Liver (tissue), 9 donors: ENCODE data around the gene EXOC7. TPM values are rescaled to one million over a fixed set of nuclear protein-coding genes. Genes with fewer than 3 reads are reported as not detected.

ENCODE experiments used
- DNase-seq: peaks from one replicate; pipeline ENCODE4 v3.0.0-alpha.2; 2017; ENCODE audit warnings: low spot score
- H3K27ac ChIP-seq, 2 donors: one replicate each; pipeline ENCODE4 v1.7.0; 2013; ENCODE audit warnings: inconsistent platforms in 2 of 2, low read length in 2 of 2, control low read depth in 1 of 2, low read depth in 1 of 2, mild to moderate bottlenecking in 1 of 2
- H3K27me3 ChIP-seq, 4 donors: one replicate each; pipeline versions ENCODE4 v1.6.1 to v1.7.0; 2013; ENCODE audit warnings: low read length in 3 of 4, inconsistent platforms in 1 of 4, mild to moderate bottlenecking in 1 of 4, moderate library complexity in 1 of 4; ENCODE audit not compliant: control insufficient read depth in 4 of 4, insufficient read depth in 4 of 4
- H3K36me3 ChIP-seq, 4 donors: one replicate each; pipeline versions ENCODE4 v1.6.1 to v1.7.0; 2013; ENCODE audit warnings: low read length in 3 of 4, mild to moderate bottlenecking in 3 of 4, low read depth in 1 of 4, moderate library complexity in 1 of 4; ENCODE audit not compliant: control insufficient read depth in 4 of 4, insufficient read depth in 3 of 4
- H3K4me1 ChIP-seq, 4 donors: one replicate each; pipeline versions ENCODE4 v1.6.1 to v1.7.0; 2013; ENCODE audit warnings: low read length in 3 of 4, mild to moderate bottlenecking in 3 of 4, moderate library complexity in 1 of 4; ENCODE audit not compliant: control insufficient read depth in 4 of 4, insufficient read depth in 4 of 4
- H3K4me3 ChIP-seq, 3 donors: one replicate each; pipeline versions ENCODE4 v1.6.1 to v1.7.0; 2013; ENCODE audit warnings: low read length in 3 of 3, control low read depth in 1 of 3, low read depth in 1 of 3, mild to moderate bottlenecking in 1 of 3
- H3K9ac ChIP-seq, 2 donors: one replicate each; pipeline ENCODE4 v1.7.0; 2013; ENCODE audit warnings: low read length in 2 of 2, mild to moderate bottlenecking in 2 of 2, moderate library complexity in 2 of 2, control low read depth in 1 of 2, low read depth in 1 of 2
- H3K9me3 ChIP-seq, 4 donors: one replicate each; pipeline versions ENCODE4 v1.6.1 to v1.7.0; 2013; ENCODE audit warnings: low read length in 3 of 4; ENCODE audit not compliant: control insufficient read depth in 4 of 4
- FOXA1 ChIP-seq: IDR thresholded peaks from 2 replicates; pipeline ENCODE4 v1.6.1; 2016; ENCODE audit warnings: antibody characterized with exemption
- FOXA2 ChIP-seq: IDR thresholded peaks from 2 replicates; pipeline ENCODE4 v1.6.1; 2016; ENCODE audit warnings: antibody characterized with exemption
- GABPA ChIP-seq, 2 donors: IDR thresholded peaks in 1 of 2; conservative IDR thresholded peaks in 1 of 2; 2 replicates each; pipeline ENCODE4 v1.6.1; 2016; ENCODE audit warnings: antibody characterized with exemption in 2 of 2, mild to moderate bottlenecking in 1 of 2, moderate library complexity in 1 of 2
- HNF4G ChIP-seq: IDR thresholded peaks from 2 replicates; pipeline ENCODE4 v1.6.1; 2016; ENCODE audit warnings: antibody characterized with exemption
- RAD21 ChIP-seq, 2 donors: IDR thresholded peaks; 2 replicates each; pipeline ENCODE4 v1.6.1; 2016; ENCODE audit warnings: antibody characterized with exemption in 2 of 2, mild to moderate bottlenecking in 2 of 2
- RXRA ChIP-seq, 2 donors: IDR thresholded peaks; 2 replicates each; pipeline ENCODE4 v1.6.1; 2017 to 2018; ENCODE audit warnings: antibody characterized with exemption in 2 of 2, mild to moderate bottlenecking in 1 of 2
- TAF1 ChIP-seq: conservative IDR thresholded peaks from 2 replicates; pipeline ENCODE4 v1.6.1; 2016; ENCODE audit warnings: antibody characterized with exemption, mild to moderate bottlenecking
- YY1 ChIP-seq: IDR thresholded peaks from 2 replicates; pipeline ENCODE4 v1.6.1; 2016; ENCODE audit warnings: antibody characterized with exemption, mild to moderate bottlenecking
- WGBS: extraction: QIAGEN DNeasy Blood & Tissue Kit; methylation state at CpG from one replicate; pipeline ENCODE4 v1.1.7; 2013; 5-methylcytosine and 5-hydroxymethylcytosine counted together
- polyA plus RNA-seq, 2 donors: library from polyadenylated mRNA; stranded (reverse) in 1 of 2; unstranded in 1 of 2; fragments of 200-250 nt in 1 of 2; fragments of >200 nt in 1 of 2; fragmentation: Nextera tagmentation in 1 of 2; extraction: Ambion mirVana in 1 of 2; gene quantifications; one replicate each; pipeline versions ENCODE4 v1.2.1 to v1.2.3, GENCODE V29; 2013 to 2015
- total RNA-seq, 2 donors: library from RNA; depleted of rRNA; stranded (reverse); fragments of >200 nt; gene quantifications; one replicate each; pipeline ENCODE4 v1.2.3, GENCODE V29; 2014
- TF ChIP-seq, protein P1 (sequence below): fragments of 150-350 bp; IDR thresholded peaks from 2 replicates; pipeline ENCODE4 v1.5.1; 2017; ENCODE audit warnings: improper control_type of control experiment, low read depth, low read length; ENCODE audit not compliant: missing input control
- TF ChIP-seq, protein P2 (sequence below): IDR thresholded peaks from 2 replicates; pipeline ENCODE4 v1.6.1; 2016; ENCODE audit warnings: antibody characterized with exemption
- donor health status: healthy.
- donor health status: healthy.
- donor health status: healthy.
- donor health status: healthy.
- donor health status: healthy.

The EXOC7 gene
- total and polyA plus RNA-seq, 4 donors, result 28.0 to 64.8 (median 38.2) TPM

DNA sequence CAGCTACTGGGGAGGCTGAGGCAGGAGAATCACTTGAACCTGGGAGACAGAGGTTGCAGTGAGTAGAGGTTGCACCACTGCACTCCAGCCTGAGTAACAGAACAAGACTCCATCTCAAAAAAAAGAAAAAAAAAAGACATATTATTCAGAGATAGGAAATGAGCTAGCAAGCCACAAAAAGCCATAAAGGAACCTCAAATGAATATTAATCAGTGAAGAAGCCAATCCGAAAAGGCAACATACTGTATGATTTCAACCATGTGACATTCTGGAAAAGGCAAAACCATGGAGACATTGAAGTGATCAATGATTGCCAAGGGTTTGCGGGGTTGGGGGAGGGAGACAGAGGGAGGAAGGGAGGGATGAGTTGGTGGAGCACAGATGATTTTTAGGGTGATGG lies 8.4 kb upstream of the EXOC7 start:
- H3K4me1 ChIP-seq, result no peaks in the 10 kb centered on the region
- TF ChIP-seq, protein P1, sequence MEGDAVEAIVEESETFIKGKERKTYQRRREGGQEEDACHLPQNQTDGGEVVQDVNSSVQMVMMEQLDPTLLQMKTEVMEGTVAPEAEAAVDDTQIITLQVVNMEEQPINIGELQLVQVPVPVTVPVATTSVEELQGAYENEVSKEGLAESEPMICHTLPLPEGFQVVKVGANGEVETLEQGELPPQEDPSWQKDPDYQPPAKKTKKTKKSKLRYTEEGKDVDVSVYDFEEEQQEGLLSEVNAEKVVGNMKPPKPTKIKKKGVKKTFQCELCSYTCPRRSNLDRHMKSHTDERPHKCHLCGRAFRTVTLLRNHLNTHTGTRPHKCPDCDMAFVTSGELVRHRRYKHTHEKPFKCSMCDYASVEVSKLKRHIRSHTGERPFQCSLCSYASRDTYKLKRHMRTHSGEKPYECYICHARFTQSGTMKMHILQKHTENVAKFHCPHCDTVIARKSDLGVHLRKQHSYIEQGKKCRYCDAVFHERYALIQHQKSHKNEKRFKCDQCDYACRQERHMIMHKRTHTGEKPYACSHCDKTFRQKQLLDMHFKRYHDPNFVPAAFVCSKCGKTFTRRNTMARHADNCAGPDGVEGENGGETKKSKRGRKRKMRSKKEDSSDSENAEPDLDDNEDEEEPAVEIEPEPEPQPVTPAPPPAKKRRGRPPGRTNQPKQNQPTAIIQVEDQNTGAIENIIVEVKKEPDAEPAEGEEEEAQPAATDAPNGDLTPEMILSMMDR, result no peak
- TF ChIP-seq HNF4G (no peak), FOXA1 (no peak), RAD21 (IDR thresholded peaks at IDR 0.05) (no peak)
- no peak for DNase-seq
- no peak overlapping the region for H3K4me3 ChIP-seq
- H3K27me3 ChIP-seq, result no peaks in the 10 kb centered on the region
- H3K9me3 ChIP-seq, result no peaks in the 10 kb centered on the region
- WGBS, result 87% methylated on average over 2 of the region's 2 CpGs
- no peak overlapping the region for H3K27ac ChIP-seq
- H3K9ac ChIP-seq, result no peak overlapping the region
- H3K36me3 ChIP-seq, result no peaks in the 10 kb centered on the region

DNA sequence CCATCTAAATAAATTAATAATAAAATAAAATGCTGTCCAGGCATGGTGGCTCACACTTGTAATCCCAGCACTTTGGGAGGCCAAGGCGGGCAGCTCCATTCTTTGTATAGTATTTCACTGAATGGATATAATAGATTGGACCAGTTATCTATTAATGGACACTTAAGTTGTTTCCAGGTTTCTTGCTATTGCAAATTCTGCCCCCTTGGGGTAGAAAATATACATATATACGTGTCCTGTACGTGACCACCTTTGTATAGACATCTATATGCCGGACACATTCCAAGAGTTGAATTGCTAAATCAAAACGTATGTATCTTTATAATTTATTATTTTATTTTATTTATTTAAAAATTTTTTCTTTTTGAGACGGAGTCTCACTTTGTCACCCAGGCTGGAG lies 3.9 kb upstream of the EXOC7 start:
- WGBS, result 85% methylated on average over 6 of the region's 6 CpGs
- H3K9ac ChIP-seq, result no peak overlapping the region

DNA sequence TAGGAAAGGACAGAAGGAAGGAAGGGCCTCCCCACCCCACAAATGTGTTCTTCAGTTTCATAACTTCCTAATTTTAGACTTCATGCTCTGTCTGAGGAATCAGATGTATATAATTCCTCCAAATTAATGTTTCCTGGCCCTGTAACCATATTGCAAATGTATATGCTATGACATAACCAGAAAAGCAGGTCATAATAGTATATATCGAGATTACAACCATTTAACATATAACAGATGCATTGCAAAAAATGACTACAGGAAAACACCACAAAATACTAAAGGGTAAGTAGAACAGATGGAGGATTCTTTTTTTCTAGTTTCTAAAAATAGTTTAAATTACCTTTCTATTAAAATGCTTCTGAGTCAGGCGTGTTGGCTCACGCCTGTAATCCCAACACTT lies 3.1 kb upstream of the EXOC7 start:
- TF ChIP-seq GABPA (IDR thresholded peaks at IDR 0.05 in 1 of 2, conservative IDR thresholded peaks at IDR 0.05 in 1 of 2) (no peak), RAD21 (IDR thresholded peaks at IDR 0.05) (no peak), RXRA (IDR thresholded peaks at IDR 0.05) (no peak), FOXA2 (no peak)
- 84% methylated on average over 3 of the region's 3 CpGs for WGBS

More for the DNA sequence above, 3.9 kb upstream of the EXOC7 start:
- Histone ChIP-seq H3K9me3 (no peaks in the 10 kb centered on the region), H3K27ac (no peak overlapping the region), H3K27me3 (no peaks in the 10 kb centered on the region), H3K4me3 (no peak overlapping the region), H3K36me3 (no peaks in the 10 kb centered on the region), H3K4me1 (peaks cover 3 to 13% (median 6%) of the 10 kb centered on the region in 4 donors)
- no peak for DNase-seq
- no peak for TF ChIP-seq HNF4G

DNA sequence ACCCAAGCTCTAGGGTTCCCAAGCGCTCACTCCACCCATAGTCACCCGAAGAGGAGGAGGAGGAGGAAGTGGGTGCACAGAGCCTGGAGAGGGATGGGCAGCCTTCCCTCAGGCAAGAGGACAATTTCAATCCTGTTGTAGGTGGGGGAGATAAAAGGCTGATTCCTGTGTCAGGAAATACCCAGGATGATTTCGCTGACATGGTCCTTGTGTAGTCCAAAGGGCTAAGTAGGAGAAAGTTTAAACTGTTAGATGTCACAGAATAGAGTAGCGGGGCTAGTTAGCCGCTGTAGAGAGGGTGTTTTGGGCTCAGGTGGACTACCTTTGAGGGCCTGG lies 1.3 kb upstream of the EXOC7 start:
- Histone ChIP-seq H3K4me3 (no peak overlapping the region), H3K27me3 (no peaks in the 10 kb centered on the region), H3K36me3 (peaks cover 6 to 17% (median 9%) of the 10 kb centered on the region in 4 donors), H3K9ac (no peak overlapping the region), H3K27ac (no peak overlapping the region), H3K9me3 (no peaks in the 10 kb centered on the region), H3K4me1 (peaks cover 3 to 14% (median 8%) of the 10 kb centered on the region in 4 donors)
- TF ChIP-seq, protein P2, sequence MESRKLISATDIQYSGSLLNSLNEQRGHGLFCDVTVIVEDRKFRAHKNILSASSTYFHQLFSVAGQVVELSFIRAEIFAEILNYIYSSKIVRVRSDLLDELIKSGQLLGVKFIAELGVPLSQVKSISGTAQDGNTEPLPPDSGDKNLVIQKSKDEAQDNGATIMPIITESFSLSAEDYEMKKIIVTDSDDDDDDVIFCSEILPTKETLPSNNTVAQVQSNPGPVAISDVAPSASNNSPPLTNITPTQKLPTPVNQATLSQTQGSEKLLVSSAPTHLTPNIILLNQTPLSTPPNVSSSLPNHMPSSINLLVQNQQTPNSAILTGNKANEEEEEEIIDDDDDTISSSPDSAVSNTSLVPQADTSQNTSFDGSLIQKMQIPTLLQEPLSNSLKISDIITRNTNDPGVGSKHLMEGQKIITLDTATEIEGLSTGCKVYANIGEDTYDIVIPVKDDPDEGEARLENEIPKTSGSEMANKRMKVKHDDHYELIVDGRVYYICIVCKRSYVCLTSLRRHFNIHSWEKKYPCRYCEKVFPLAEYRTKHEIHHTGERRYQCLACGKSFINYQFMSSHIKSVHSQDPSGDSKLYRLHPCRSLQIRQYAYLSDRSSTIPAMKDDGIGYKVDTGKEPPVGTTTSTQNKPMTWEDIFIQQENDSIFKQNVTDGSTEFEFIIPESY, result no peak
- TF ChIP-seq YY1, result no peak
- TF ChIP-seq TAF1, result no peak
- no peak for DNase-seq
- 81% methylated on average over 5 of the region's 5 CpGs for WGBS

More for the DNA sequence above, 3.1 kb upstream of the EXOC7 start:
- peaks cover 0 to 5% (median 0%) of the 10 kb centered on the region in 4 donors for H3K36me3 ChIP-seq
- peaks cover 3 to 14% (median 8%) of the 10 kb centered on the region in 4 donors for H3K4me1 ChIP-seq
- H3K27ac ChIP-seq, result no peak overlapping the region
- no peak for DNase-seq
- no peaks in the 10 kb centered on the region for H3K27me3 ChIP-seq
- H3K9ac ChIP-seq, result no peak overlapping the region
- no peak overlapping the region for H3K4me3 ChIP-seq
- H3K9me3 ChIP-seq, result no peaks in the 10 kb centered on the region
